Ramos (cell line): ENCODE data around the gene SYT13.
"Not testable (repeated sequence)": the region's sequence is repeated elsewhere in the genome, so short reads cannot be mapped to it uniquely, and the experiment has no call there.

Source experiments
- in situ Hi-C: fragments of 300-500 bp; cut with MboI; formaldehyde crosslinking; loops from one replicate; pipeline ENCODE4 v1.14.3; 2022; ENCODE audit warnings: low sequenced_read_pairs; ENCODE audit not compliant: unreplicated experiment

The SYT13 gene

DNA sequence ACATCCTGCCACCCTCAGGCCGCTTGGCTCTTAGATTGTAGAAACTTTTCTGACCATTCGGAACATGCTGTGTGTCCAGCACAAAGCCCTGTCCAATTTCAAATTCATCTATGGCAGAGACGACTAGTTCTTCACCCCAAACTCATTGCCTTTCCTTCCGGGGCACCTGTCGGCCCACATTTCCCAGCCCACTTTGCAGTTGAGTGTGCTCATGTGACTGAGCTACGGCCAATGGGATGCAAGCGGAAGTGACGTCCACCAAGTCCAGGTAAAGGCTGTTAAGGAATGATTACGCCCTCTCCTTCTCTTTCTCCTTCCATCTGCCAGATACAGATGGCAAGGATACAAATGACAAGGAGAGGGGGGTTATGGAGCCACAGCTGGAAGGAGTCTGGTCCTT, 32.5 kb downstream of the SYT13 start:
- in situ Hi-C loops = no loop called here

- in situ Hi-C loops = no loop called here
These were observed 33.3 kb downstream of the SYT13 start for GRCh38 chr11:45252877-45253276.

- in situ Hi-C loops = no loop called here
These were observed 33.8 kb downstream of the SYT13 start for GRCh38 chr11:45252134-45252856.

- in situ Hi-C loops = no loop called here
These were observed 36.0 kb downstream of the SYT13 start for GRCh38 chr11:45250035-45250718.

DNA sequence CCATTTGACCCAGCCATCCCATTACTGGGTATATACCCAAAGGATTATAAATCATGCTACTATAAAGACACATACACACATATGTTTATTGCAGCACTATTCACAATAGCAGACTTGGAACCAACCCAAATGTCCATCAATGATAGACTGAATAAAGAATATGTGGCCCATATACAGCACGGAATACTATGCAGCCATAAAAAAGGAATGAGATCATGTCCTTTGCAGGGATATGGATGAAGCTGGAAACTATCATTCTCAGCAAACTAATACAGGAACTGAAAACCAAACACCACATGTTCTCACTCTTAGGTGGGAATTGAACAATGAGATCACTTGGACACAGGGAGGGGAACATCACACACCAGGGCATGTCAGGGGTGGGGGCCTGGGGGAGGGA, 36.8 kb downstream of the SYT13 start:
- in situ Hi-C loops = not testable (repeated sequence)

GRCh38 chr11:45248501-45249011, 37.6 kb downstream of the SYT13 start:
- in situ Hi-C loops = no loop called here

- in situ Hi-C loops = no loop called here
These were observed 38.7 kb downstream of the SYT13 start for GRCh38 chr11:45247433-45247832.

DNA sequence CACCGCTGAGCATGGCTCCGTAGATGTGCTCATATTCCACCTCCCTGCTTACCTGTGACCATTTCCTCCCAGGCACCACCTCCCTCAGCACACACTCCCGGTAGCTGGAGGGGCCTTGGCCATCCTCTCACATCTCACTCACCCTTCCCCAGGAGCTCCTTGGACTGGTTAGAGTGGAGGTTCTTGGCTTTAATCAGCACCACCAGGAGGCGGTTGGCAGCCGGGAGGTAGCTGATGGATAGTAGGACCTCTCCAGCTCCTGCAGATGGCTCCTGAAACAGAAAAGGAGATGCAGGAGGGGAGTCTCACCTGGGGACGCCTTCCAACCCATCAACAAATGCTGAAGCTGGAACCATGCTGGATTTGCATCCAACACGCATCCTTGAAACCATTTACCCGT, 39.9 kb downstream of the SYT13 start:
- in situ Hi-C loops = no loop called here

- in situ Hi-C loops = no loop called here
These were observed 40.7 kb downstream of the SYT13 start for GRCh38 chr11:45245218-45246045.

DNA sequence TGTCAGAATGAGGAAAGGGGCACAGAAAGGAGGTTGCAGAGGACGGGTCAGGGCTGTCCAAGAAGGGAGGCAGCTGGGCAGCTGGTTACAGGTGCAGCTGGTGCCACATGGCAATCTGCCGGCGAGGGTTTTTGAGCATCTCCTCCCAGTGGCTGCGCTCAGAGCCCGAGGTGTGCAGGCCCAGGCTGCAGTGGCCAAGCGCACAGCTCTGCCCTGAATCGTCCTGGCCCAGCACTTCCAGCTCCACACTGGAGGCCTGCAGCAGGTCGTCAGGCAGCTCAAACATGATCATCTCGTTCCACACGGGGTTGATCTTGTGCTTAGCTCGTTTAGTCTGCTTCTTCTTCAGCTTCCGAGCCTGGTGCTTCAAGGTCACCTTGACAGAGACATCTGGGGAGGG, 42.2 kb downstream of the SYT13 start:
- in situ Hi-C loops = no loop called here

DNA sequence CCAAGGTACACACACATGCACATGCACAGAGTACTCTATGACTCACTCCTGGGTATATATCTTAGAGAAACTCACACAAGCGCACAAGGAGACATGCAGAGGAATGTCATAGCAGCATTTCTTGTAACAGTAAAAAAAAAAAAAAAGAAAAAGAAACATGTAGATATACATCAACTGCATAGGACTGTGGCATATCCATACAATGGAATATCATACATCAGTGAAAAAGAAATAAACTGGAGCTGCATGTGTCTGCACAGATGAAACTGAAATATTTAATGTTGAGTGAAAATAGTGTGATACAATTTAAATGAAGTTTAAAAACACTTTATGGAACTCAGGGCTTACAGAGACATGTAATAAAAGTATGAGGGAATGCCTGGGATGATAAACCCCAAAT, 46.4 kb downstream of the SYT13 start:
- in situ Hi-C loops = no loop called here

DNA sequence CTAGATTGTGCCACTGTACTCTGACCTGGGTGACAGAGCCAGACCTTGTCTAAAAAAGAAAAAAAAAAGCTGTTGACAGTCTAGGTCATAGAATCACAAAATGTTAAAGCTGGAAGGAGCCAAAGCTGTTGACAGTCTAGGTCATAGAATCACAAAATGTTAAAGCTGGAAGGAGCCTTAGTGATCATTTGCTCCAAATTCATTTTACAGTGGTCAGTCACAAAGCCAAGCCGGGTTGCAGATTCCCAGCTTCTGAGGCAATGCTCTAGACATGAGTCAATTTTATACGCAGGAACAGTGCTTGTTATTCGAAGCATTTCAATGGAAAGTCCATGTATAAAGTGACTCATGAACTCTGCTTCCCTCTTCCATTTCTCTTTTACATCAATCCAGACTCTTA, 47.4 kb downstream of the SYT13 start:
- in situ Hi-C loops = no loop called here

DNA sequence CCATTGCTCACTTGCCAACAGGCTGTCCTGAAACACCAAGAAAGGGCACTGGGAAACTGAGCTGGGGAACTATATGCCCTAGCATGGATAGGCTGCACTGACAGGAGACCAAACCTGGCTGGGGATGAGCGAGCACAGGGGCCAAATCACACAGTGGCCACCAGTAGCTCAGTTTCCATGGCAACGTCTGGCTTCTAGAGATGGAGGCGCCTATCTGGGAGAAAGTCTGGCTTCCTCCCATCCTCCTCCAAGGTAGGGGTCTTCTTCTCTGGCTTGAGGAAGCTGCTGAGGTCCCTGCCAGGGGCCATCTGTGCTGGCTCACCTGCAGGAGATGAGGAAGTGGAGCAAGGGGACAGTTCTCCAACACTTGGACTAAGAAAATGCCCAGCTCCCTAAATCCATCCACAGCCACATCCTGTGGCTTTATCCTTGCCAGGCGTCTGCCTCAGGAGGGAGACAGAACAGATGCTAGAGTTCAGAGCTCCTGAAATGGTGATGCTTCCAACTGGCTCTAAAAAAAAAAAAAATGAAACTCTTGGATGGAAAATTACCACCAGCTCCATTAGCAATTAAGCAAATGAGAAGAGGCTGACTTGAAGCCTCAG, 48.3 kb downstream of the SYT13 start:
- in situ Hi-C loops = no loop called here

DNA sequence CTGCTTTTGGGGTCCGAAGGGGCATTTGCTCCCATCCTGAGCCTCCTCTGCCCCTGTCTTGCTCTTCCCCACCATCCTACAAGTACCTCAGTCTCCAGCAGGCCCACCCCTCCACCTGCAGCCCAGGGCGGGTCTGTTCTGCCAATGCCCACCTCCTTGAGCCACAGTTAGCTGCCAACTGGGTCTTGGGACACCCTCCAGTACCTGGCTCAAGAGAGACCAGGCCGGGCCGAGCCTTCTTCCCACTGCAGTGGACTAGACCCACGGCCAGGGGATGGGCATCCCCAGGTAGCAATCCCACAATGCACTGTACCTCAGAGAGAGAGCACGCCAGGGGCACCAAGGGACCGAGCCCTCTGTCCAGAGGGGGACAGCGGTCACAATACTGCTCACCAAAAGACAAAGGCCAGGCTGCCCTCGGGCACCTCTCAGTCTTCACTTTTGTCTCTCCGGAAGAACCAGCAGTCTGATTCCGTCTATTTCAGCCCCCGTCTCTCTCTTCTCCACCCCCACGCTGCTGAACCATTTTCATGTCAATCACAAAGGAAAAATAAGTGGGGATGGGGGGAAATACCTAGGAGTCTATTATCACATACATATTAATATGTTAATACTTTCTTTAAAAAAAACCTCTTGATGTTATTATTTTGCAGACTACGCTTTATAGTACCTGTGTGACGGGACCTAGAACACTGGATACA, 51.7 kb downstream of the SYT13 start:
- in situ Hi-C loops = no loop called here

- in situ Hi-C loops = no loop called here
These were observed 52.4 kb downstream of the SYT13 start for GRCh38 chr11:45233804-45234170.

GRCh38 chr11:45233121-45233803, 52.9 kb downstream of the SYT13 start:
- in situ Hi-C loops = no loop called here

- in situ Hi-C loops = no loop called here
These were observed 53.6 kb downstream of the SYT13 start for GRCh38 chr11:45232341-45233080.

DNA sequence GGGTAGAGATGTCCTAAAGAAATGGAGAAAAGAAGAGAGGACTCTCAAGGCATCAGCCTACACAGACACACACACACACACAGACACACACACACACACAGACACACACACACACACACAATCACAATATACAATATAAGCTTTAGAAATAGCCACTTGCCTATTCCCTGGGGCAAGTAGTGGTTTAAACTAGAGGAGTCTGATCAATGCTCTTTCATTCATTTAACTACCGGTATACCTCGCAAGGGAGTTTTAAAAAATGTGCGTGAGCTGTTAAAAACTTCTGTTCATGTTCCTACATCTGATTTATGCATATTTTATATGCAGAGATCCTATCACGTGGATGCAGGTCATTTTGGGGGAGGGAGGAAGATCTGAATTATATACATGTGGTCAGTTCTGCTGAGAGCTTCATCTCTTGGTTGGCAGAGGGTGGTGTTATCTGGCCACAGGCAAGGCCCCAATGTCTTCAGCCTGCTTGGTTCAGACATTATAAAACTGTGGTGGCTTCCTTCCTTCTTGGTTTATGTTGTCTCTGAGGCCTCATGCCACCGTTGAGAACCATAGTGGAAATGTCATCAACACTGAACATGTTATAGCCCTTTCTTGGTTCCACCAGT, 56.6 kb downstream of the SYT13 start:
- in situ Hi-C loops = no loop called here
